Neural crest cell (in vitro differentiated cells): Measurements from ENCODE around the gene TSPAN18. TPM values are rescaled to one million over a fixed set of nuclear protein-coding genes. Genes with fewer than 3 reads are reported as not detected.
A peak's percentile ranks its signal among the peaks of the same experiment; 100 is the strongest.

ENCODE experiments used
- DNase-seq: peaks from one replicate; pipeline ENCODE4 v3.0.0; 2021; ENCODE audit warnings: low read depth, mixed read lengths, low spot score
- H3K27ac Mint-ChIP-seq: one replicate; pipeline ENCODE4 v1.8.0; 2021; ENCODE audit warnings: mild to moderate bottlenecking, mixed read lengths; ENCODE audit not compliant: unreplicated experiment
- H3K27me3 Mint-ChIP-seq: 2 replicates; pipeline ENCODE4 v1.8.0; 2021; ENCODE audit warnings: low read depth, mild to moderate bottlenecking, mixed read lengths
- H3K36me3 Mint-ChIP-seq: 2 replicates; pipeline ENCODE4 v1.8.0; 2021; ENCODE audit warnings: low read depth, mild to moderate bottlenecking, mixed read lengths
- H3K4me1 Mint-ChIP-seq: 2 replicates; pipeline ENCODE4 v1.8.0; 2021; ENCODE audit warnings: mixed read lengths
- H3K4me3 Mint-ChIP-seq: one replicate; pipeline ENCODE4 v1.8.0; 2021; ENCODE audit warnings: mild to moderate bottlenecking, mixed read lengths
- H3K9me3 Mint-ChIP-seq: 2 replicates; pipeline ENCODE4 v1.8.0; 2021; ENCODE audit warnings: mixed read lengths
- total RNA-seq: library from RNA; stranded (reverse); gene quantifications from 2 replicates; pipeline ENCODE4 v1.2.1, GENCODE V29; 2021
- TF ChIP-seq, protein P1 (sequence below): fragments of 200-600 bp; sonication (generic); conservative IDR thresholded peaks from 2 replicates; pipeline ENCODE4 v1.5.0; 2021; ENCODE audit warnings: antibody characterized with exemption, mild to moderate bottlenecking

The TSPAN18 gene
- total RNA-seq, 1 donor from 2014 or later = 125 TPM

DNA sequence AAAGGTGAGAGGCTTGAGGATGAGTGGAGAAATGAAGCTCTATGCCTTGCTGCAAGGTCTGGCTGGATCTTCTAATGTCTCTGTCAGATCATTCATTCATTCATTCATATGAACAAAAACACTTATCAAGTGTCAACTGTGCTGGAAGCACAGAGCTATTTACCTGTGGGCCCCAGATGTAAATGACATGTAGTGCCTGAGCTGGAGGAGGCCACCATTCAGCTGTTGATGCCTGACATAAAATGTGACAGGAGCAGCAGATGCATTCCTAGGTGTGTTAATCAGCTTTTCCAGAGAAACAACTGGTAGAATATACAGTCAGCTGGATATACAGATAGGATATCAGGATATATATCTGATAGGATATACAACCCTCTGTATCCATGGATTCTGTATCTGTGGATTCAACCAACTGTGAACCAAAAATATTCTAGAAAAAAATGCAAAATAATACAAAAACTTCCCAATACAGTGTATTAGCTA, 44.5 kb downstream of the TSPAN18 start:
- Mint-ChIP-seq H3K9me3 (peaks cover 2% of the 10 kb centered on the region), H3K4me1 (peaks cover 32% of the 10 kb centered on the region), H3K36me3 (peaks cover 31% of the 10 kb centered on the region), H3K4me3 (no peak overlapping the region), H3K27me3 (no peaks in the 10 kb centered on the region), H3K27ac (no peak overlapping the region)
- TF ChIP-seq, protein P1, sequence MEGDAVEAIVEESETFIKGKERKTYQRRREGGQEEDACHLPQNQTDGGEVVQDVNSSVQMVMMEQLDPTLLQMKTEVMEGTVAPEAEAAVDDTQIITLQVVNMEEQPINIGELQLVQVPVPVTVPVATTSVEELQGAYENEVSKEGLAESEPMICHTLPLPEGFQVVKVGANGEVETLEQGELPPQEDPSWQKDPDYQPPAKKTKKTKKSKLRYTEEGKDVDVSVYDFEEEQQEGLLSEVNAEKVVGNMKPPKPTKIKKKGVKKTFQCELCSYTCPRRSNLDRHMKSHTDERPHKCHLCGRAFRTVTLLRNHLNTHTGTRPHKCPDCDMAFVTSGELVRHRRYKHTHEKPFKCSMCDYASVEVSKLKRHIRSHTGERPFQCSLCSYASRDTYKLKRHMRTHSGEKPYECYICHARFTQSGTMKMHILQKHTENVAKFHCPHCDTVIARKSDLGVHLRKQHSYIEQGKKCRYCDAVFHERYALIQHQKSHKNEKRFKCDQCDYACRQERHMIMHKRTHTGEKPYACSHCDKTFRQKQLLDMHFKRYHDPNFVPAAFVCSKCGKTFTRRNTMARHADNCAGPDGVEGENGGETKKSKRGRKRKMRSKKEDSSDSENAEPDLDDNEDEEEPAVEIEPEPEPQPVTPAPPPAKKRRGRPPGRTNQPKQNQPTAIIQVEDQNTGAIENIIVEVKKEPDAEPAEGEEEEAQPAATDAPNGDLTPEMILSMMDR = no peak
- DNase-seq = no peak

DNA sequence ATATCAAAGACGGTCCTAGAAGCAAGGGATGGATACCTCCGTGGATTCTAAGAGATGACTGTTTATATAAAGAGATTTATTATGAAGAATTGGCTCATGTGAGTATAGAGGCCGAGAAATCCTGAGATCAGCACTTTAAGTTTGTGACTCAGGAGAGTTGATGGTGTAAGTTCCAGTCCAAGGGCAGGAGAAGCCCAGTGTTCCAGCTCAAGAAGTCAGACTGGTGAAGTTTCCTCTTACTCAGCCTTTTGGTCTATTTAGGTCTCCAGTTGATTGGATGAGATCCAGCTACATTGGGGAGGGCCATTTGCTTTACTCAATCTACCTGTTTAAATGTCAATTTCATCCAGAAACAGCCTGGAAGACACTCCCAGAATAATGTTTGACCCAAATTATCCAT, 45.1 kb downstream of the TSPAN18 start:
- no peak overlapping the region for H3K27ac Mint-ChIP-seq
- peaks cover 28% of the 10 kb centered on the region for H3K36me3 Mint-ChIP-seq
- H3K4me3 Mint-ChIP-seq = no peak overlapping the region
- TF ChIP-seq, protein P1 = no peak
- peaks cover 2% of the 10 kb centered on the region for H3K9me3 Mint-ChIP-seq
- no peak for DNase-seq
- H3K4me1 Mint-ChIP-seq = peaks cover 34% of the 10 kb centered on the region
- H3K27me3 Mint-ChIP-seq = no peaks in the 10 kb centered on the region

DNA sequence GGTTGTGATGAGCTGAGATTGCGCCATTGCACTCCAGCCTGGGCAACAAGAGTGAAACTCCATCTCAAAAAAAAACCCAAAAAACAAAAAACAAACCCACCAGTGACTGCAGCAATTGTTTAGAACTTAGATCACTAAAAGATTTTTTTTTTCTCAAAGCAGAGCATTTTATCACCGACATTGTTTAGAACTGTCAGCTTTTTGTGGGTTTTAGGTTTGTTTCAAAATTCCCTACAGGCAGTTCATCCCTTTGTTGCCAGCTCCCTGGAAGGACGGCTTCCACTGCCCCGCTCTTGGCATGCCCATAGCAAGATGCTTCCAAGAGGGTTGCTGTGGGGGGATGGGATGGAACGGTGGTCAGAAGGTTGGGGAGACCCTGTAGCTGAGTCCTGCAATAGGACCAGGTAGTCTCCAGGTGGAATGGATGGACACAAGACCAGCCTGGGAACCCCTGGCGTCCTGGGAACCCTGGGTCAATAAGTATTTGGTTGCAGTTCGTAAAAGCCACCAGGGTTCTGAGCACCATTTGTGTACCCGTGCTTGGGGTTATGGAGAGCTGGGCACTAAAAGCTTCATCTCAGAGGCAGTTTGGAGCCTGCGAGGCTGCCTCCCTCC, 46.7 kb downstream of the TSPAN18 start:
- H3K27ac Mint-ChIP-seq = no peak overlapping the region
- peaks cover 15% of the 10 kb centered on the region for H3K36me3 Mint-ChIP-seq

DNA sequence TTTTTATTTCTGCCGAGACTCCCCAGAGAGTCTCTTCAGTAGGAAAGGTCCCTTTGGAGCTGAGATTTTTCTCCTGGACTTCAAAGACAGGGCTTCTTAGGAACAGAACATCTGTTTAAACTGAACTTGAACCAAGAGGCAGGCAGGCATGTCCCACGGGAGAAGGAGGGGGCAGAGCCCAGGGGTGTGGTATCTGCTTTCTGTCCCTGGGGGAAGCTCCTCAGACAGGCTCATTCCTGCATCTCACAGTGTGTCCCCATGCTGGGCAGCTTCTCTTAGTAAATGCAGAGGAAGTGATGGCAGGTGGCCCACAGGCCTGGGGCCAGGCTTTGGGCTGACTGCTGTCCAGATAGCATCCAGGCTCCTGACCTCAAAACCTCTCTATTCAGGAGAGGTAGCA, 47.3 kb downstream of the TSPAN18 start:
- Mint-ChIP-seq H3K4me3 (no peak overlapping the region), H3K36me3 (peaks cover 12% of the 10 kb centered on the region), H3K4me1 (peaks cover 42% of the 10 kb centered on the region), H3K27me3 (no peaks in the 10 kb centered on the region), H3K9me3 (no peaks in the 10 kb centered on the region), H3K27ac (no peak overlapping the region)
- TF ChIP-seq, protein P1 = no peak
- no peak for DNase-seq

More for the DNA sequence above, 46.7 kb downstream of the TSPAN18 start:
- TF ChIP-seq, protein P1 = no peak
- Mint-ChIP-seq H3K4me1 (peaks cover 41% of the 10 kb centered on the region), H3K27me3 (no peaks in the 10 kb centered on the region), H3K4me3 (no peak overlapping the region), H3K9me3 (peaks cover 1% of the 10 kb centered on the region)
- DNase-seq = no peak

DNA sequence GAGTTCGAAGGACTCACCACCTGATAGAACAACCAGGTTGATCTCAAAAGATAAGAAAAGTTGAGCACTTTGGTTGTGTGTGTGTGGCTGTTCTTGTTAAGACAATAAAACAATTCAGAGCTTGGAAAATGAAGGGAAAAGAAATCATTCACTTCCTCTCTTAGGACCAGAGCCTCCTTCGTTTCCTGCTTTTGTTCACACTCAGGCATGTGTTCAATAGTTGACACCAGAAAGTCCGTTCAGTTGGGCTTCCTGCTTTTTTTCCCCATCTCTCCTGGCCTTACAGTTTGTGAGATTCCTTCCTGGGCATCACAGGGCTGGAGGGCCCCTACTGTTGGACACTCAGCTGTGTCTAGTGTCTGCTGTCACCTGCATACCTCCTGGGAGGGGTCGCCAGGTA, 48.0 kb downstream of the TSPAN18 start:
- Mint-ChIP-seq H3K36me3 (peaks cover 9% of the 10 kb centered on the region), H3K27me3 (no peaks in the 10 kb centered on the region), H3K9me3 (no peaks in the 10 kb centered on the region), H3K27ac (peak overlapping the region; percentile 79), H3K4me3 (no peak overlapping the region), H3K4me1 (peaks cover 48% of the 10 kb centered on the region)
- TF ChIP-seq, protein P1 = no peak
- DNase-seq = no peak
